ENCODE results near the gene PHACTR2. TPM values are rescaled to one million over a fixed set of nuclear protein-coding genes. Genes with fewer than 3 reads are reported as not detected.

The PHACTR2 gene
- total RNA-seq, 4 donors from 2014 or later: 25.4 to 31.8 (median 26.1) TPM

GRCh38 chr6:143758551-143758950 is 80.8 kb downstream of the PHACTR2 start:
- TF ChIP-seq CTCF (IDR thresholded peaks at IDR 0.05 in 4 of 5, conservative IDR thresholded peaks at IDR 0.05 in 1 of 5): no peak
- no peak for TF ChIP-seq POLR2A (IDR thresholded peaks at IDR 0.05)
- intact Hi-C loops (cut with DNase I; ENCODE audit: low total_unique reads): no loop called here
- Histone ChIP-seq H3K4me3 (no peak overlapping the region), H3K36me3 (no peaks in the 10 kb centered on the region), H3K27ac (no peak overlapping the region), H3K4me1 (peaks cover 6 to 7% of the 10 kb centered on the region in 2 donors), H3K9me3 (no peaks in the 10 kb centered on the region), H3K27me3 (no peaks in the 10 kb centered on the region)
- in situ Hi-C loops (cut with MboI; ENCODE audit: low sequenced_read_pairs in 4 of 4): no loop called here
- ATAC-seq: no peak
- no peak for DNase-seq

- H3K4me1 ChIP-seq: no peaks in the 10 kb centered on the region
- no peak overlapping the region for H3K27ac ChIP-seq
- TF ChIP-seq POLR2A (IDR thresholded peaks at IDR 0.05) (no peak), CTCF (IDR thresholded peaks at IDR 0.05 in 4 of 5, conservative IDR thresholded peaks at IDR 0.05 in 1 of 5) (no peak)
- ATAC-seq (peak in 1 of 2 donors; percentile 19), DNase-seq (no peak)
- no peaks in the 10 kb centered on the region for H3K27me3 ChIP-seq
- peaks cover 0 to under 1% of the 10 kb centered on the region in 2 donors for H3K36me3 ChIP-seq
- H3K9me3 ChIP-seq: no peaks in the 10 kb centered on the region
- no peak overlapping the region for H3K4me3 ChIP-seq
- intact Hi-C loops (cut with DNase I; ENCODE audit: low total_unique reads) (no loop called here), in situ Hi-C loops (cut with MboI; ENCODE audit: low sequenced_read_pairs in 4 of 4) (no loop called here)
These were observed 81.9 kb downstream of the PHACTR2 start for GRCh38 chr6:143759666-143760065.

- H3K9me3 ChIP-seq: no peaks in the 10 kb centered on the region
- H3K36me3 ChIP-seq: peaks cover 0 to 14% of the 10 kb centered on the region in 2 donors
- TF ChIP-seq CTCF (IDR thresholded peaks at IDR 0.05 in 4 of 5, conservative IDR thresholded peaks at IDR 0.05 in 1 of 5) (no peak), POLR2A (IDR thresholded peaks at IDR 0.05) (no peak)
- intact Hi-C loops (cut with DNase I; ENCODE audit: low total_unique reads): no loop called here
- no peak overlapping the region for H3K4me3 ChIP-seq
- no peak overlapping the region for H3K27ac ChIP-seq
- ATAC-seq: no peak
- H3K4me1 ChIP-seq: no peaks in the 10 kb centered on the region
- in situ Hi-C loops (cut with MboI; ENCODE audit: low sequenced_read_pairs in 4 of 4): no loop called here
- DNase-seq: no peak
- no peaks in the 10 kb centered on the region for H3K27me3 ChIP-seq
These were observed 83.3 kb downstream of the PHACTR2 start for GRCh38 chr6:143761074-143761473.

GRCh38 chr6:143762126-143762525 is 84.4 kb downstream of the PHACTR2 start:
- TF ChIP-seq POLR2A (IDR thresholded peaks at IDR 0.05) (no peak), CTCF (IDR thresholded peaks at IDR 0.05 in 4 of 5, conservative IDR thresholded peaks at IDR 0.05 in 1 of 5) (no peak)
- in situ Hi-C loops (cut with MboI; ENCODE audit: low sequenced_read_pairs in 4 of 4): no loop called here
- ATAC-seq (no peak), DNase-seq (no peak)
- intact Hi-C loops (cut with DNase I; ENCODE audit: low total_unique reads): no loop called here
- peaks cover 0 to 25% of the 10 kb centered on the region in 2 donors for H3K36me3 ChIP-seq
- no peaks in the 10 kb centered on the region for H3K4me1 ChIP-seq
- H3K4me3 ChIP-seq: no peak overlapping the region
- no peaks in the 10 kb centered on the region for H3K27me3 ChIP-seq
- H3K9me3 ChIP-seq: no peaks in the 10 kb centered on the region
- no peak overlapping the region for H3K27ac ChIP-seq
